Activated naive CD8-positive, alpha-beta T cell (primary cell): ENCODE data around the gene FAM187B.

Experiments used
- H3K27ac Mint-ChIP-seq: one replicate; pipeline ENCODE4 v1.8.0; 2021; ENCODE audit warnings: mixed read lengths
- H3K27me3 Mint-ChIP-seq: one replicate; pipeline ENCODE4 v1.8.0; 2021; ENCODE audit warnings: mixed read lengths
- H3K36me3 Mint-ChIP-seq: one replicate; pipeline ENCODE4 v1.8.0; 2021; ENCODE audit warnings: mixed read lengths
- H3K4me1 Mint-ChIP-seq: one replicate; pipeline ENCODE4 v1.8.0; 2021; ENCODE audit warnings: low read depth, mixed read lengths
- H3K4me3 Mint-ChIP-seq: one replicate; pipeline ENCODE4 v1.8.0; 2021; ENCODE audit warnings: mild to moderate bottlenecking, mixed read lengths
- H3K9me3 Mint-ChIP-seq: one replicate; pipeline ENCODE4 v1.8.0; 2021; ENCODE audit warnings: low read depth, mixed read lengths

FAM187B gene

DNA sequence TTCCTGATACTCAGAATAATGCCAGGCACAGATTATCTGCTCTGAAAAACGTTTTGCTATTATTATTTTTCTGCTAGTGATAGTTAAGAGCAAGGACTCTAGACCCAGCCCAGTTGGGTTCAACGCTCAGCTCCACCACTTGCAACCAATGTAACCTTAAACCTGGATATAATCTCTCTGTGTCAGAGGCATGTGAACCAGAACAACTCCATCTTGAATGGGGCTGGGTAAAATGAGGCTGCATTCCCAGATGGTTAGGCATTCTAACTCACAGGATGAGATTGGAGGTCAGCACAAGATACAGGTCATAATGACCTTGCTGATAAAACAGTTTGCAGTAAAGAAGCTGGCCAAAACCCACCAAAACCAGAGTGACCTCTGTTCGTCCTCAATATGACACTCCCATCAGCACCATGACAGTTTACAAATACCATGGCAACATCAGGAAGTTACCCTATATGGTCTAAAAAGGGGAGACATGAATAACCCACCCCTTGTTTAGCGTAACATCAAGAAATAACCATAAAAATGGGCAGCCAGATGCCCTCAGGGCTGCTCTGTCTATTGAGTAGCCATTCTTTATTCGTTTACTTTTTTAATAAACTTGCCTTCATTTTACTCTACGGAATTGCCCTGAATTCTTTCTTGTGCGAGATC lies 13.6 kb downstream of the FAM187B start:
- H3K9me3 Mint-ChIP-seq: no peaks in the 10 kb centered on the region
- no peak overlapping the region for H3K4me3 Mint-ChIP-seq
- peaks cover 3% of the 10 kb centered on the region for H3K36me3 Mint-ChIP-seq
- no peaks in the 10 kb centered on the region for H3K27me3 Mint-ChIP-seq
- peak overlapping the region; percentile 99 for H3K27ac Mint-ChIP-seq
- H3K4me1 Mint-ChIP-seq: peaks cover 64% of the 10 kb centered on the region

DNA sequence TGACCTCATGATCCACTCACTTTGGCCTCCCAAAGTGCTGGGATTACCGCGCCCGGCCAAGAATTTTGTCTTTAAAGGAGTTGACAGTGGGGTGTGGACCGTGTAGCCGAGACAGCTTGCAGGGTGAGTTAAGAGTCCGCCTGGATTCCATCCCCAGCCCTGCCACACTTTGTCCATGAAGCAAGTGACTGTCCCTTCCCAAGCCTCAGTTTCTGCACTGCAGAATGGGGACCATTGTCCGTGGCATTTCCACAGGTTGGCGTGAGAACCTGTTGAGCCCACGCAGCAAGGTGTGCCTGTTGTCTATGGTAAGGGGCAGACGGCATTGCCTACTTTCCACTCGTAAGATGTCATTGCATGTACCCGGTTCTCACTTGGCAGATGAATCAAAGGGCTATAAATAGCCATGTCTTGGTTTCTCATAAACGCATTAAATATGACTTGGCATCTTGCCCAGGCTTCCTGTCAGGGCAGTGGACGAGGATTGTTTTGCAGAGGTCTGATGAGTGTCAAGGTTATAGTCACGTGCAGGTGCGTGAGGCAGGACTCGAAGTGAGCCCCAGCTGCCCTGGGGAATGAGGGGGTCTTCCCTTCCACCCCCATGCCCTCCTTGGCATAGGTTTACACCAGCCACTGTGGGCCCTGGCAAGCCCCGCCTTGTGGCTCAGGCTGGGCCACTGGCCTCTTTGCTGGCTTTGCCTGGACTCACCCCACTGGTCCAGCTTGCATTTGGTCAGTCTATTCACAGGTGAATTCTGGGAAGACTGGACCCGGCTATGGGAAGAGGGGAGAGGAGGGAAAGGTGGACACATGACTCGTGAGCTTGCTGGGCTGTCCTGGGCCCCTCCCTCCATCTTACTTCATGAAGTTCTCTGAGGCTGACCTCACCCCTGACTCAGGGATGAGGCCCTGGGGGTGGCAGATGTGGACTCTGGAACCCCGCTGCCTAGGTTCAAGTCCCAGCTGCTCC lies 14.6 kb downstream of the FAM187B start:
- H3K4me3 Mint-ChIP-seq: peak overlapping the region; percentile 56
- H3K27ac Mint-ChIP-seq: peak overlapping the region; percentile 99
- H3K36me3 Mint-ChIP-seq: peaks cover 3% of the 10 kb centered on the region
- no peaks in the 10 kb centered on the region for H3K9me3 Mint-ChIP-seq
- no peaks in the 10 kb centered on the region for H3K27me3 Mint-ChIP-seq
- H3K4me1 Mint-ChIP-seq: peaks cover 70% of the 10 kb centered on the region

DNA sequence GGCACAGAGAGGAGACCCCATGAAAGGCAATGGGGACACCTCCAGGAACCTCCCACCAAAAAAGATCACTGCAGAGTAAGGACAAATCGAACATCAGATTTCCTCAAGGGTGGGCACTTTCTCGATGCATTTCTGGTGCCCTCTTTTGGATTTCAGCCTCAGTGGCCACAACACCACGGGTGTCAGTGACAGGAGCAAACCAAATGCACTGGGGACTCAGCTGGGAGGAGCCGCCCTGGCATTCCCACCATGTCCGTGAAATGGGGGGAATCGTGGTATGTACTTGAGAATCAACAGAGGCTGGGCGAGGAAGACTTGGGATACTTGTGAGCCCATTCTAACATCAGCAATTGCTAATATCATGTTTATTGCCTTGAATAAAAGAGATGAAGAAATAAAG lies 16.3 kb downstream of the FAM187B start:
- peaks cover 82% of the 10 kb centered on the region for H3K4me1 Mint-ChIP-seq
- peaks cover 6% of the 10 kb centered on the region for H3K36me3 Mint-ChIP-seq
- H3K27ac Mint-ChIP-seq: peak overlapping the region; percentile 99
- H3K27me3 Mint-ChIP-seq: no peaks in the 10 kb centered on the region
- no peaks in the 10 kb centered on the region for H3K9me3 Mint-ChIP-seq
- H3K4me3 Mint-ChIP-seq: peak overlapping the region; percentile 72

DNA sequence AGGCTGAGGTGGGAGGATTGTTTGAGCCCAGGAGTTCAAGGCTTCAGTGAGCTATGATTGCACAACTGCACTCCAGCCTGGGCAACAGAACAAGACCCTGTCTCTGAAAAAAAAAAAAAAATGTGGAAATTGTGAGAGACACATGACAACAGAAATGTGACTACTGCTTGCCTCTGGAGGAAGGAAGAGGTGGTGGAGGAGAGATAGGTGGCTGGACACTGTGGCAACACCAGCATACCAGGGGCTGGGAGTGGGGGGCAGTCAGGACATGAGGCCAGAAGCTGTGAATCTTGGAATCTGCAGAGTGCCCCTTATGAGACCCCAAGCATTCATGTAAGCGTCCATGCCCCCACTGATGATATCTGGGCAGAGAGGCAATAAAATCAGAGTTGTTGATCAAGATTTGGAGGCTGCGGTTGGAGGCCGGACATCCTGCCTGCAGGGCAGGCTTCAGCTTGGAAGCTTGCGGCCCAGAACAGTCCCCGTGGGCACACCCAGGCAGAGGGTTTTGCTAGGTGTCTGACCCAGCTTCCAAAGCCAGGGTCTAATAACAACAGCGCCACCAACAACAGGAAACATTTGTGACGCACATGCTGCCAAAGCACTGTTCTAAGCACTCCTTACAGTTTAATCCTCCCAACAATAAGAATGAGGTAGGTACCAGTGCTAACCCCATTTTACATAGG lies 16.9 kb downstream of the FAM187B start:
- Mint-ChIP-seq H3K9me3 (no peaks in the 10 kb centered on the region), H3K36me3 (peaks cover 6% of the 10 kb centered on the region), H3K27me3 (no peaks in the 10 kb centered on the region), H3K4me1 (peaks cover 85% of the 10 kb centered on the region), H3K4me3 (peak overlapping the region; percentile 72), H3K27ac (peak overlapping the region; percentile 99)

DNA sequence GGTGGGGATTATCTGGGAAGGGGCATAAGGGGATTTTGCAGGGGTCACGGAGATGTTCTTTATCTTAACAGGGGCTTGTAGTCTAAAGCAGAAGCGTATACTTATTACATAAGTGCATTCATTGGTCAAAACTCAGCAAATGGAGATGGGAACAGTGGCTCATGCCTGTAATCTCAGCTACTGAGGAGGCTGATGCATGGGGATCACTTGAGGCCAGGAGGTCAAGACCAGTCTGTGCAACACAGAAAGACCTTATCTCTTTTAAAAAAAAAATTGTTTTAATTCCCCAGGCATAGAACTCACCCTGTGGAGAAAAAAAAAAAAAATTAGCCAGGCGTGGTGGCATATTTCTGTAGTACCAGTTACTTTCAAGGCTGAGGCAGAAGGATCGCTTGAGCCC lies 18.9 kb downstream of the FAM187B start:
- peaks cover 85% of the 10 kb centered on the region for H3K4me1 Mint-ChIP-seq
- H3K4me3 Mint-ChIP-seq: peak overlapping the region; percentile 28
- peak overlapping the region; percentile 70 for H3K27ac Mint-ChIP-seq
- peaks cover 4% of the 10 kb centered on the region for H3K36me3 Mint-ChIP-seq
- H3K9me3 Mint-ChIP-seq: no peaks in the 10 kb centered on the region
- H3K27me3 Mint-ChIP-seq: no peaks in the 10 kb centered on the region

DNA sequence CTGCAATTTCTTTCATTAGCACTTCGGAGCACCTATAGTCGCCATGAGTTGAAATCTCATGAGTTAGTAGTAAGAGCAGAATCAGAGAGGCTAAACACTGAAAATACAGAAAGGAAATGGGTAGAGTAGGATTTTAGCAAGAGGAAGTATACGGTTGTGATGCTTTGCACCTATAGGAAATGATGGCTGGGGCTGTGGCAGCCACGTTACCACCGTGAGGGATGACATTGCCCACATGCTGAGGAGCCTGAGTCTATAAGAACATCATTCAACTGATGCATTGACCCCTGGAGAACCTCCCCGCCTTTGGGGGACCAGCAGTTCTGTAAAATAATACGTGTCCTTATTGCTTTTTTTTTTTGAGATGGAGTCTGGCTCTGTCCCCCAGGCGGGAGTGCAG lies 20.4 kb downstream of the FAM187B start:
- Mint-ChIP-seq H3K4me1 (peaks cover 85% of the 10 kb centered on the region), H3K27ac (peak overlapping the region; percentile 92), H3K36me3 (peaks cover 4% of the 10 kb centered on the region), H3K9me3 (no peaks in the 10 kb centered on the region), H3K27me3 (no peaks in the 10 kb centered on the region), H3K4me3 (peak overlapping the region; percentile 7)

DNA sequence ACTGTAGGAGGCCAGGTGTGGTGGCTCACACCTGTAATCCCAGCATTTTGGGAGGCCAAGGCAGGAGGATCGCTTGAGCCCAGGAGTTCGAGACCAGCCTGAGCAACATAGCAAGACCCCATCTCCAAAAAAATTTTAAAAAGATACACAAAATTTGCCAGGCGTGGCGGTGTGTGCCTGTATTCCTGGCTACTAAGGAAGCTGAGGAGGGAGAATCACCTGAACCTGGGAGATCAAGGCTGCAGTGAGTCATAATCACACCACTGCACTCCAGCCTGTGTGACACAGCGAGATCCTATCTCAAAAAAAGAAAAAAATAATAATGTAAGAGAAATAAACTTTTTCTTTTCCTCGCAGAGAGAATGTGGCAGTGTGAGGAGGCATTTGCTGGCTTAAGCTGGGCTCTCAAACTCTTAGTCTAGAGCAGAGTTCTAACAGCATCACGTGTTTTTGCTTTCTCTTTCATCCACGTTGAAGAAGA lies 21.1 kb downstream of the FAM187B start:
- Mint-ChIP-seq H3K27me3 (no peaks in the 10 kb centered on the region), H3K4me1 (peaks cover 85% of the 10 kb centered on the region), H3K9me3 (no peaks in the 10 kb centered on the region), H3K36me3 (peaks cover 4% of the 10 kb centered on the region), H3K27ac (peak overlapping the region; percentile 92), H3K4me3 (peak overlapping the region; percentile 7)

DNA sequence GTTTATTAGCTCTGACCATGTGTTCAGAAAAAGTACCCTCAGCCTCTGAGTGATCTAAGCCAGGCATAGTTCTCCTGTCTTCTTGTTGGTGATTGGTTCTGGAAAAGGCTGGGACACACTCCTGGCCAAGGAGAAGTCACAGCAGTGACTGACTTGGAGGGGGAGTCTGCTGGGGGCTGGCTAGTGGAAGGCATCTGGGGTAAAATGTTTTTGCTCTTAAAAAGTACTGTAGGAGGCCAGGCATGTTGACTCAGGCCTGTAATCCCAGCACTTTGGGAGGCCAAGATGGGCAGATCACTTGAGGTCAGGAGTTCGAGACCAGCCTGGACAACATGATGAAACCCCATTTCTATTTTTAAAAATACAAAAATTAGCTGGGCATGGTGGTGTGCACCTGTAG lies 21.7 kb downstream of the FAM187B start:
- Mint-ChIP-seq H3K4me1 (peaks cover 85% of the 10 kb centered on the region), H3K27ac (peak overlapping the region; percentile 92), H3K9me3 (no peaks in the 10 kb centered on the region), H3K27me3 (no peaks in the 10 kb centered on the region), H3K36me3 (peaks cover 2% of the 10 kb centered on the region), H3K4me3 (peak overlapping the region; percentile 67)

DNA sequence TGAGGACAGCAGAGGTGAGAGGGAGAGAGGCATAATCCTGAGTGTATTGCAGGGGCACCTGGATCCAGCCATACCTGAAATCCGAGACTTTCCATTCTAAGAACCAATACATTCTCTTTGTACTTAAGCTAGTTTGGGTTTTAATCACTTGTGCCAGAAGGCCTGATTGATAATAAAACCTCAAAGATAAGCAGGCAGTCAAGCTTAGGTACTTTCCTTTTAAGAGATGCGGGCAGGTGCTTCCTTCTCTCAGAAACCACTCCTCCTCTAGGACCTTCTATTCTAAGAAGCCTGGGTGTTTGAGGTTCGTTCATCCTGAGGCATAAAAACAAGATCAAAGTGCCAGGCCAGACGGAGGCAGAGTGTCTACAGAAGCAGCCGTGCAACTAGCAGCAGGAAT lies 22.2 kb downstream of the FAM187B start:
- H3K36me3 Mint-ChIP-seq: peaks cover 2% of the 10 kb centered on the region
- no peaks in the 10 kb centered on the region for H3K27me3 Mint-ChIP-seq
- H3K9me3 Mint-ChIP-seq: no peaks in the 10 kb centered on the region
- peak overlapping the region; percentile 67 for H3K4me3 Mint-ChIP-seq
- H3K4me1 Mint-ChIP-seq: peaks cover 85% of the 10 kb centered on the region
- H3K27ac Mint-ChIP-seq: peak overlapping the region; percentile 92

DNA sequence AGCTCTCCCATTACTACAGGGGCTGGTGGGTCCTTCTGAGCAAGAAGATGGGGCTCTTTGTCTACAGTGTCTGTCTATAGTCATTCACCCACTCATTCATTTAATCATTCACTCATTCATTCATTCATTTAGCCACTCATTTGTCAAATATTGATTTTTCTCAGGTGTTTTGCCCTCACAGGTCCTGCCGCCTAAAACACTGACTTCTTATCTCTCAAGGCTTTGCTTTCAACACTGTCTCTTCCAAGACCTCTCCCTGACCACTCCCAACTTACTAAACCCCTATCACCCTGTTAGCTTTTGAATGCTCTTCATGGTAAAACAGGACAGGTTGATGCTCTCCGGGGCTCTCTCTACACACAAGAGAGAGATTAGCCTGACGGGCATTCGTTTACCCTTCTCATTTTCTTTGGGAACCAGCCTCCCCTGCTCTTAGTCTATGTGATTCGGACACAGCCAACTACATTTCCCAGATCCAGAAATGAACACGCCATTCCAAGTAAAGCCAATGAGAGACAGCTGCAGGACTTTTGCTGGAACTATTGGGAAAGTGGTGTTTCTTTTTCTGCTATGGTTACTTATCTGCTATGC lies 22.7 kb downstream of the FAM187B start:
- Mint-ChIP-seq H3K9me3 (no peaks in the 10 kb centered on the region), H3K27me3 (no peaks in the 10 kb centered on the region), H3K4me1 (peaks cover 88% of the 10 kb centered on the region), H3K36me3 (peaks cover 2% of the 10 kb centered on the region), H3K4me3 (peak overlapping the region; percentile 67), H3K27ac (peak overlapping the region; percentile 92)

DNA sequence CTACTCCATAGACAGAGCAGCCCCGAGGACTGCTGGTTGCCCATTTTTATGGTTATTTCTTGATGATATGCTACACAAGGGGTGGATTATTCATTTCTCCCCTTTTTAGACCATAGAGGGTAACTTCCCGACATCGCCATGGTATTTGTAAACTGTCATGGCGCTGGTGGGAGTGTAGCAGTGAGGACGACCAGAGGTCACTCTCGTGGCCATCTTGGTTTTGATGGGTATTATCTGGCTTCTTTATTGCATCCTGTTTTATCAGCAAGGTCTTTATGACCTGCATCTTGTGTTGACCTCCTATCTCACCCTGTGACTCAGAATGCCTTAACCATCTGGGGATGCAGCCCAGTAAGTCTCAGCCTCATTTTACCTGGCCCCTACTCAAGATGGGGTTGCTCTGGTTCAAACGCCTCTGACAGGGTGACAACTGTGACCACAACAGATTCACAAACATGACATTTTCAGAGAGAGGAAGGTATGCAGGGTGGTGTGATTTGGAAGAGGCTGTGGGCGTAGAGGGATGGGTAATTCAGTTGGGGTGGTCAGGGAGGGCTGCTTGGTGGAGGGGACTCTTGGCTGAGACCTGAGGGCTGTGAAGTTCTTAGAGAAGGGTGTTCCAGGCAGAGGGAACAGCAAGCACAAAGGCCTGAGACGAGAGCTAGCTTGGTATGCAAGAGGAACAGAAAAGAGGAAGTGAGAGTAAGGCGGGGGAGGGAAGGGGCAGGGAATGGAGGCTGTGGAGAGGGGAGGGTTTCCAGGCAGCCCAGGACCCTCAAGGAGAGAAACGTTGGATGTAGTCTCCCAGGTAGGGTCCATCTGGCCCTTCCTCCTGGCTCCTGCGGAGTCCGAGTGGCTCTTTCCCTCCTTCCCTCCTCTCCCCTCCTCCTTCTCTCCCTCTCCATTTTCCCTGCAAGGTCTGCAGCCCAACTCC lies 23.5 kb downstream of the FAM187B start:
- Mint-ChIP-seq H3K36me3 (peaks cover 2% of the 10 kb centered on the region), H3K27me3 (no peaks in the 10 kb centered on the region), H3K9me3 (no peaks in the 10 kb centered on the region), H3K4me1 (peaks cover 86% of the 10 kb centered on the region), H3K27ac (peak overlapping the region; percentile 92), H3K4me3 (peak overlapping the region; percentile 67)

DNA sequence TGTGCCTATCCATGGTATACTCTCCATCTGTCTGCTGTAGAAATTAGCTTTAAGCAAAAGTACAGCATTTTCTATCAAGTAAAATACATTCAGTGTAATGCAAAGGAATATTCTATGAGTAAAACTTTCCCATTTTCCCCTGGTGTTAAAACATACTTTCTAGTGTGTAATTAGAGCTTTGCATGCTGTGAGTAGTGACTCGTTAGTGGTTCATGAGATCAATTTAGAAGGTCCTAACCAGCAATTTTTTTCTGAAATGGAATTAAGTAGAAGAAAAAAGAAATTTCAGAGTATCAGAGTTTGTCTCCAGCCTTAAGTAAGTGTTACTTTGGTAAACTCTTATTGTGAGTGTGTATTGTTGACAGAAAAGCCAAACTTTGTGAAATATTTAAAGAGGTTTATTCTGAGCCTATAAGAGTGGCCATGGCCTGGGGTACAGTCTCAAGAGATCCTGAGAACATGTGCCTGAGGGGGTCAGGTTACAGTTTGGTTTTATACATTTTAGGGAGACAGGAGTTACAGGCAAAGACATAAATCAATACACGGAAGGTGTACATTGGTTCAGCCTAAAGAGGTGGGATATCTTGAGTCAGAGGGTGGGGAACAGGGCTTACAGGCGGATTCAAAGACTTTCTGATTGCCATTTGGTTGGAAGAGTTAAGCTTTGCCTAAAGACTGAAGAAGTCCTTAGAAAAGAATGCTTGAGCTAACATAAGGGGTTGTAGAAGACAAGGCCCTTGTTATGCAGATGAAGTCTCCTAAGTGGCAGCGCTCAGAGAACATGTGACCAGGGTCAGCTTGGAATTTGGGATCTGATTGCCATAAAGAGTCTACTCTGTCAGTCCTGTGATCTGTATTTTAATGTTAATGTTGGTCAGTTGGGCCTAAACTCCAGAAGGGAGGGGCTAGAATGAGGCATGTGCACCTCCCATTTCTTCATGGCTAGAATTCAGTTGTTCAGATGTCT lies 25.5 kb downstream of the FAM187B start:
- no peaks in the 10 kb centered on the region for H3K9me3 Mint-ChIP-seq
- peaks cover 77% of the 10 kb centered on the region for H3K4me1 Mint-ChIP-seq
- peak overlapping the region; percentile 92 for H3K27ac Mint-ChIP-seq
- peaks cover 1% of the 10 kb centered on the region for H3K36me3 Mint-ChIP-seq
- H3K27me3 Mint-ChIP-seq: no peaks in the 10 kb centered on the region
- H3K4me3 Mint-ChIP-seq: peak overlapping the region; percentile 33

DNA sequence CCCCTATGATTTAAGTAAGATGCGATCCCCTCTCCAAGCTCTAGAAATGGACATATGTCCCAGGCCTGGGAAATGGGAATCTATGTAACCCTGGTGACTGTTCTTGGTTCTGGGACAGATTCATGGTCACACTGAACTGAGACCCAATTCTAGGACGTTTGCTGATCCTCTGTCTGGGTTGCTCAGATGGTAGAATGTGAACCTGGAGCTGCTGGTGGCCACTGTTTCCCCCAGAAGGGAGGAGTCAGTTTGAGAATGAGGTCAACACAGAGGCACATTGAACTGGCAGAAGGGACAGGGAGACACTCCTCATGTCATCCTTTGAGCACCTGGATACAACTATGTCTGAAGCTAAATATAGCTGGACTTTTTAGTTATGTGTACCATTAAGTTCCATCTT lies 29.1 kb downstream of the FAM187B start:
- H3K36me3 Mint-ChIP-seq: no peaks in the 10 kb centered on the region
- no peak overlapping the region for H3K27ac Mint-ChIP-seq
- peaks cover 48% of the 10 kb centered on the region for H3K4me1 Mint-ChIP-seq
- no peak overlapping the region for H3K4me3 Mint-ChIP-seq
- no peaks in the 10 kb centered on the region for H3K27me3 Mint-ChIP-seq
- no peaks in the 10 kb centered on the region for H3K9me3 Mint-ChIP-seq
